ENCODE data around the gene NGEF.

DNA sequence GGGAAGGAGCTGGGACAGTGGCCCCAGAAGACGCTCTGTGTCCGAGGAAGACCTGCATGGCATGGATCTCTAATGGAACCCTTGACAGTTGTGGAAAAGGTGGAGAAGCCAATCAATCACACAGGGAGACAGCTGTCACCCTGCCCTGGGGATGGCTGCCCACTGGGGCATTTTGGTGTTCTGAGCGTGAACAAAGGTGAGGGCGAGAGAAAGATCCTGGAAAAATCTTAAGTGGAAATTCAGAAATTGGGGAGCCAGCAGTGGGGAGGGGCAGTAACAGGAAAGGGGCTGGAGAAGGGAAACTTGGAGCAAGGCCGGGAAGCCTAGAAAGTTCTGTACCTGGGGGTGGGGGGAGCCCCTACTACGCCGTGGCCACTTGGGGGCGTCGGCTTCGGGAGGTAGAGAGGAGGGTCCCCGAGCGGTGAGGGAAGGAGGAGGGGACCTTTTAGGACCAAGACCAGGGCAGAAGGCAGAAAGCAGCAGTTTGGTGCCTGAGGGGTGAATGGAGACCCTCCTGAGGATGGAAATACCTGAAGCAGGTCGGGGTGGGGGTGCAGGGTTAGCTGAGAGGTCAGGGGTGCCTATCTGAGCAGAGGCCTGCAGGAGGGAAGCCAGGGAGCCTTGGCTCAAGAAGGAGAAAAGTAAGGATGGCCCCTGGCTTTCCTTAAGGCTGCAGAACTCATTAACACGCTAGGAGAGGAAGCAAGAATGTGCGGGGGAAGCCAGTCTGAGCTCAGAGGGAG lies 30.0 kb downstream of the NGEF start:
- no peak for TF ChIP-seq POLR2A (IDR thresholded peaks at IDR 0.05)
- TF ChIP-seq, protein P1, sequence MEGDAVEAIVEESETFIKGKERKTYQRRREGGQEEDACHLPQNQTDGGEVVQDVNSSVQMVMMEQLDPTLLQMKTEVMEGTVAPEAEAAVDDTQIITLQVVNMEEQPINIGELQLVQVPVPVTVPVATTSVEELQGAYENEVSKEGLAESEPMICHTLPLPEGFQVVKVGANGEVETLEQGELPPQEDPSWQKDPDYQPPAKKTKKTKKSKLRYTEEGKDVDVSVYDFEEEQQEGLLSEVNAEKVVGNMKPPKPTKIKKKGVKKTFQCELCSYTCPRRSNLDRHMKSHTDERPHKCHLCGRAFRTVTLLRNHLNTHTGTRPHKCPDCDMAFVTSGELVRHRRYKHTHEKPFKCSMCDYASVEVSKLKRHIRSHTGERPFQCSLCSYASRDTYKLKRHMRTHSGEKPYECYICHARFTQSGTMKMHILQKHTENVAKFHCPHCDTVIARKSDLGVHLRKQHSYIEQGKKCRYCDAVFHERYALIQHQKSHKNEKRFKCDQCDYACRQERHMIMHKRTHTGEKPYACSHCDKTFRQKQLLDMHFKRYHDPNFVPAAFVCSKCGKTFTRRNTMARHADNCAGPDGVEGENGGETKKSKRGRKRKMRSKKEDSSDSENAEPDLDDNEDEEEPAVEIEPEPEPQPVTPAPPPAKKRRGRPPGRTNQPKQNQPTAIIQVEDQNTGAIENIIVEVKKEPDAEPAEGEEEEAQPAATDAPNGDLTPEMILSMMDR (IDR thresholded peaks at IDR 0.05), result no peak
